K562 (cell line): ENCODE results near the gene STYXL1.

Experiments
- BHLHE40 ChIP-seq: IDR thresholded peaks from 2 replicates; pipeline ENCODE4 v1.6.1; 2011; ENCODE audit warnings: low read length, improper control_type of control experiment
- CTCF ChIP-seq, 3 experiments: IDR thresholded peaks in 2 of 3; conservative IDR thresholded peaks in 1 of 3; 2 replicates each; pipeline ENCODE4 v1.5.1; 2011 to 2012; ENCODE audit warnings: low read length in 3 of 3, mild to moderate bottlenecking in 3 of 3, control low read depth in 2 of 3, improper control_type of control experiment in 1 of 3, inconsistent platforms in 1 of 3, low read depth in 1 of 3, mixed read lengths in 1 of 3, moderate library complexity in 1 of 3; ENCODE audit not compliant: insufficient read depth in 2 of 3
- ELF4 ChIP-seq: fragments of 450-650 bp; formaldehyde crosslinking; IDR thresholded peaks from 2 replicates; pipeline ENCODE4 v1.4.0; 2022; ENCODE audit warnings: missing genetic modification characterization
- MAX ChIP-seq: sonication (generic); formaldehyde crosslinking; IDR thresholded peaks from 2 replicates; pipeline ENCODE4 v1.9.0; 2022; ENCODE audit warnings: mild to moderate bottlenecking, missing genetic modification reagents
- NFE2 ChIP-seq: IDR thresholded peaks from 2 replicates; pipeline ENCODE4 v1.6.1; 2014; ENCODE audit warnings: antibody characterized with exemption, low read depth
- NR1H2 ChIP-seq: sonication (generic); formaldehyde crosslinking; IDR thresholded peaks from 2 replicates; pipeline ENCODE4 v1.4.0; 2020; ENCODE audit warnings: mild to moderate bottlenecking, missing genetic modification reagents
- STAT6 ChIP-seq: sonication (generic); formaldehyde crosslinking; IDR thresholded peaks from 2 replicates; pipeline ENCODE4 v1.8.1; 2023; ENCODE audit warnings: mild to moderate bottlenecking, missing genetic modification reagents
- ZBTB34 ChIP-seq: fragments of 250-450 bp; sonication (Bioruptor Pico); IDR thresholded peaks from 2 replicates; pipeline ENCODE4 v1.8.0; 2021; ENCODE audit warnings: mild to moderate bottlenecking, moderate library complexity

GRCh38 chr7:75996476-75996875 is 51.3 kb downstream of the STYXL1 start:
- TF ChIP-seq STAT6 (CRISPR knock-in tag) (no peak), ELF4 (CRISPR knock-in tag) (no peak), MAX (CRISPR knock-in tag) (no peak), NR1H2 (CRISPR knock-in tag) (no peak), BHLHE40 (no peak), ZBTB34 (no peak), NFE2 (no peak), CTCF (IDR thresholded peaks at IDR 0.05 in 2 of 3, conservative IDR thresholded peaks at IDR 0.05 in 1 of 3; ENCODE audit: insufficient read depth in 2 of 3, low read depth in 1 of 3, low read length in 3 of 3) (no peak)
